H54 (cell line): ENCODE measurements around the gene P2RX2.
"Not testable (repeated sequence)": the region's sequence is repeated elsewhere in the genome, so short reads cannot be mapped to it uniquely, and the experiment has no call there.

Experiments
- DNase-seq: peaks from one replicate; pipeline ENCODE4 v3.0.0; 2011; ENCODE audit warnings: low spot score, mixed read lengths; ENCODE audit not compliant: insufficient read length
- FAIRE-seq: peaks from 3 replicates; lab custom pipeline; 2011; peaks lifted over from hg19 to GRCh38; lab: Jason Lieb, UNC
- POLR2A ChIP-seq: IDR thresholded peaks from 2 replicates; pipeline ENCODE4 v1.6.1; 2011; ENCODE audit warnings: low read depth, mild to moderate bottlenecking, low read length

The P2RX2 gene

GRCh38 chr12:132588821-132589669 is 29.5 kb upstream of the P2RX2 start:
- DNase-seq: no peak
- no peak for TF ChIP-seq POLR2A
- no peak for FAIRE-seq

DNA sequence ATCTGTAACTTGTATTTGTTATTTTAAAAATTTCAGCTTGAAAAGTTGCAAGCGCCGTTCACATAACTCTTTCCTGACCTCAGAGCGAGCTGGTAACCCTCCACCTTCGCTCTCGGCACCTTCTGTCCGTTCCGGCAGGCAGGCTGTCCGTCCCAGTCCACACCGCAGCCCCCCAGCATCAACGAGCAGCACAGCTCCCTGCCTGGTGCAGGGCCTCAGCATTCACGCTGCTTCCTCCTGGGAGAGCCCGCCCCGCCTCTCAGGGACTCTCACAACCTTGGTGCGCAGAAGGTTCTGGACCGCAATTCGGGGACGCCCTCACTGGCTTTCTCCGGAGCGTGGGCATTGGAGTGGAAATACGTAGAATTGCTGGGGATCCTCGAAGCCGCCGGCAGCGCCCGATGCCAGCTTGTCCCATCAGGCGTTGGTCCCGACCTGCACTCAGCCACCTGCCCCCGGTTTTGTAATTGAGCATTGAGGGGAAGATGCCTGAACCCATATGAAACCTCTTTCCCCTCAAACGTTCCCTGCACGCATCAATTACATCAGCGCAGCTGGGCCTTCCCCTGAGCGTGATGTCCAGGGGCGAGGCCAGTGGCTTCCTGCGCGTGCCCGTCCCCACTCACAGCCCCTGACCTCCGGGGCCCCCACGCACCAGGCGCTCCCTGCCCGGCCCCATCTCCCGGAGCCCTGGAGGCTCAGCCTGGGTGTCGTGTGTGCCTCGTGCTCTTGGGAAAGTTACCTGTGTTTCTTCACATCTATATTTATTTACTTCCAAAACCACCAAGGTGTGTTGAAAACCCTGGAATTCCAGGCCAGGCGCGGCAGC is 27.3 kb upstream of the P2RX2 start:
- no peak for TF ChIP-seq POLR2A
- FAIRE-seq (no peak), DNase-seq (no peak)

- DNase-seq (no peak), FAIRE-seq (no peak)
- no peak for TF ChIP-seq POLR2A
Observed at GRCh38 chr12:132592282-132592970, 26.1 kb upstream of the P2RX2 start.

GRCh38 chr12:132593071-132593470 is 25.5 kb upstream of the P2RX2 start:
- DNase-seq (no peak), FAIRE-seq (no peak)
- TF ChIP-seq POLR2A: no peak

DNA sequence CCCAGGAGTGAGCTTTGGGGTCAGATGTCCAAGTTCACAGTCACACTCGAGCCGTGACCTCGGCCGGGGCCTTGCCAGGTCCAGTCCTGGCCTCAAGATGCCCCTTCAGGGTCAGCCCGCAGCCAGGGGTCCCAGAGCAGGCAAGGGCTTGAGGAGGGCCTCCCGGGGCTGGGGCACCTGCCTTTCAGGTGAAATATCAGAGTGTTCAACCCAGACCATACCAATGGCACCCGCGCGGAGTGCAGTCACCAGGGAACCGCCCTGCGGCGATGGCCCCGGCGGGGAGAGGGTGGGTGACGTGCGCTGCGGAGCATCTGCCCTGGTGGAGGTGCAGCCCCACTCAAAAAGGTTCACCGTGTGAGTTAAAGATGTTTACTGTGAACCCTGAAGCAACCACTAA is 25.1 kb upstream of the P2RX2 start:
- no peak for FAIRE-seq
- no peak for TF ChIP-seq POLR2A
- DNase-seq: no peak

- peak; percentile 39; the same call in 1 of the 2 replicates for TF ChIP-seq POLR2A
- peak; percentile 96 for FAIRE-seq
- DNase-seq: peak; percentile 98
Observed at GRCh38 chr12:132593938-132594358, 24.6 kb upstream of the P2RX2 start.

- DNase-seq: no peak
- TF ChIP-seq POLR2A: no peak
- no peak for FAIRE-seq
Observed at GRCh38 chr12:132595183-132595582, 23.4 kb upstream of the P2RX2 start.

GRCh38 chr12:132596016-132596415 is 22.6 kb upstream of the P2RX2 start:
- DNase-seq (peak; percentile 62), FAIRE-seq (no peak)
- no peak; the same call in 1 of the 2 replicates for TF ChIP-seq POLR2A

- TF ChIP-seq POLR2A: no peak
- FAIRE-seq: no peak
- no peak for DNase-seq
Observed at GRCh38 chr12:132597333-132598316, 21.0 kb upstream of the P2RX2 start.

- FAIRE-seq, DNase-seq: not testable (repeated sequence)
Observed at GRCh38 chr12:132599502-132599901, 19.1 kb upstream of the P2RX2 start.

DNA sequence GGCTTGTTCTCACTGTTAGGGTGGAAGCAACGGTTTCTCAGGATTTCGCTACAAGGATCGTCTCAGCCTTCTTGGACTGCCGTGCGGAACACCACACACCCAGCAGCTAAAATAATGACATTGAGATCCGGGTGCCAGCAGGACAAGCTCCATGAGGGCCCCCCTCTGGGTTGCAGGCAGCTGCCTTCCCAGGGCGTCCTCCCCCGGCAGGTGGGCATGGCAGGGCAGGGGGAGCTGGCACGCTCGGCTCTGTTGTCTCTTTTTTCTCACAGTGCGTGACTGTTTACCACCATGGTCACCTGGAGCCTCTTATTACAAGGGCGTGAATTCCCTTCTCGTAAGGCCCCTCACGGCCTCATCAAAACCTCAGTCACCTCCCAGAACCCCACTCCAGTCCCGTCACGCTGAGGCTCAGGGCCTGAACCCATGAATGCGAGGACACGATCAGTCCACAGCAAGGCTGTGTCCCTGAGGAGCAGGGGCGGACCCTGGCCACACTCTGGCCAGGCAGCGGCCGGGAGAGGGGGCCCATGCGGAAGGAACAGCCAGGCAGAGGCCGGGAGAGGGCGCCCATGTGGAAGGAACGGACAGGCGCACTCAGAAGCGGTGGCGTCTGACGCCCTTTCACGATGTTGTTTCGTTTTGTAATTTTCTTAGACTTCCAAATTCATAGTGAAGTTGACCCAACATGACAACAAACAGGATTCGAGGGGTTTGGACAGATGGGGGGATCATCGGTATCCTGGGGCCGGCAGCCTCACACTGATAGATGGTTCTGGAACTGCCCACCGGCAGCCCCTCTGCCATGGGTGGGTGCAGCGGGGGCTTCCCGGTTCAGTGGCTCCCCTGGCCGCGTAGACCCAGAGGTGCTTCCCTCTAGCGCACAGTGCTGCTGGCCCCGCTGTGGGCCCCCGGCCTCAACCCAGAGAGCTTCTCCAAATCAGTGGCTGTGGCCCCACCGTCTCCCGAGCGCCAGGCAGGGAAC is 18.2 kb upstream of the P2RX2 start:
- FAIRE-seq (no peak), DNase-seq (peak; percentile 74)
- TF ChIP-seq POLR2A: no peak
